Natural killer cell (primary cell): ENCODE data around the gene SUMO2. TPM values are rescaled to one million over a fixed set of nuclear protein-coding genes. Genes with fewer than 3 reads are reported as not detected.

Experiments
- ATAC-seq, 3 donors: fragments of 150-1000 bp in 2 of 3; fragments of 200-7000 bp in 1 of 3; cut with Tn5 transposase; 1 replicate in 1 of 3; 2 replicates in 2 of 3; pipeline ENCODE4 v1.10.0; 2021; ENCODE audit warnings: mild to moderate bottlenecking in 2 of 3, moderate library complexity in 2 of 3
- DNase-seq, 2 donors: peaks; one replicate each; pipeline versions ENCODE4 v3.0.0 to v3.0.0-alpha.2; 2013 to 2021; ENCODE audit warnings: mixed read lengths in 1 of 2
- H3K27ac ChIP-seq: one replicate; pipeline ENCODE4 v1.5.1; 2013; ENCODE audit warnings: mild to moderate bottlenecking, low read length
- H3K27me3 ChIP-seq: one replicate; pipeline ENCODE4 v1.6.1; 2013; ENCODE audit warnings: low read length; ENCODE audit not compliant: control insufficient read depth, insufficient read depth
- H3K36me3 ChIP-seq: one replicate; pipeline ENCODE4 v1.6.1; 2013; ENCODE audit warnings: low read length; ENCODE audit not compliant: control insufficient read depth, insufficient read depth
- H3K4me1 ChIP-seq: one replicate; pipeline ENCODE4 v1.6.1; 2013; ENCODE audit warnings: low read length; ENCODE audit not compliant: control insufficient read depth, insufficient read depth
- H3K4me3 ChIP-seq: one replicate; pipeline ENCODE4 v1.5.1; 2013; ENCODE audit warnings: low read length
- H3K9me3 ChIP-seq: one replicate; pipeline ENCODE4 v1.6.1; 2013; ENCODE audit warnings: low read length; ENCODE audit not compliant: control insufficient read depth, insufficient read depth
- H3K27ac Mint-ChIP-seq, 2 donors: one replicate each; pipeline ENCODE4 v1.8.0; 2022; ENCODE audit warnings: mild to moderate bottlenecking in 2 of 2, mixed read lengths in 2 of 2, moderate library complexity in 1 of 2
- H3K27me3 Mint-ChIP-seq, 2 donors: one replicate each; pipeline ENCODE4 v1.8.0; 2022; ENCODE audit warnings: low read depth in 2 of 2, mixed read lengths in 2 of 2
- H3K36me3 Mint-ChIP-seq: one replicate; pipeline ENCODE4 v1.8.0; 2022; ENCODE audit warnings: mixed read lengths
- H3K4me1 Mint-ChIP-seq, 2 donors: one replicate each; pipeline ENCODE4 v1.8.0; 2022; ENCODE audit warnings: mixed read lengths in 2 of 2
- H3K4me3 Mint-ChIP-seq: one replicate; pipeline ENCODE4 v1.8.0; 2022; ENCODE audit warnings: mild to moderate bottlenecking, moderate library complexity, mixed read lengths
- H3K9me3 Mint-ChIP-seq, 2 donors: one replicate each; pipeline ENCODE4 v1.8.0; 2022; ENCODE audit warnings: mixed read lengths in 2 of 2
- WGBS: methylation state at CpG from one replicate; pipeline ENCODE4 v1.1.7; 2013; ENCODE audit warnings: missing lambda C conversion rate; ENCODE audit not compliant: insufficient coverage; 5-methylcytosine and 5-hydroxymethylcytosine counted together
- intact Hi-C: fragments of 100-400 bp; cut with micrococcal nuclease; formaldehyde crosslinking; loops from one replicate; pipeline ENCODE4 v1.14.2; 2022
- total RNA-seq, 4 donors: library from RNA; stranded (reverse); fragments of 120-200 nt in 1 of 4; gene quantifications; one replicate each; pipeline versions ENCODE4 v1.2.3 to v1.2.4, GENCODE V29; 2013 to 2022
- TF ChIP-seq, protein P1 (sequence below): fragments of 200-600 bp; IDR thresholded peaks from one replicate; pipeline ENCODE4 v1.8.0; 2022; ENCODE audit warnings: antibody characterized with exemption

Gene SUMO2
- total RNA-seq, 3 donors from 2014 or later (not counting 1 experiment from before 2014, with no cell fraction given): 240 to 294 (median 250) TPM

DNA sequence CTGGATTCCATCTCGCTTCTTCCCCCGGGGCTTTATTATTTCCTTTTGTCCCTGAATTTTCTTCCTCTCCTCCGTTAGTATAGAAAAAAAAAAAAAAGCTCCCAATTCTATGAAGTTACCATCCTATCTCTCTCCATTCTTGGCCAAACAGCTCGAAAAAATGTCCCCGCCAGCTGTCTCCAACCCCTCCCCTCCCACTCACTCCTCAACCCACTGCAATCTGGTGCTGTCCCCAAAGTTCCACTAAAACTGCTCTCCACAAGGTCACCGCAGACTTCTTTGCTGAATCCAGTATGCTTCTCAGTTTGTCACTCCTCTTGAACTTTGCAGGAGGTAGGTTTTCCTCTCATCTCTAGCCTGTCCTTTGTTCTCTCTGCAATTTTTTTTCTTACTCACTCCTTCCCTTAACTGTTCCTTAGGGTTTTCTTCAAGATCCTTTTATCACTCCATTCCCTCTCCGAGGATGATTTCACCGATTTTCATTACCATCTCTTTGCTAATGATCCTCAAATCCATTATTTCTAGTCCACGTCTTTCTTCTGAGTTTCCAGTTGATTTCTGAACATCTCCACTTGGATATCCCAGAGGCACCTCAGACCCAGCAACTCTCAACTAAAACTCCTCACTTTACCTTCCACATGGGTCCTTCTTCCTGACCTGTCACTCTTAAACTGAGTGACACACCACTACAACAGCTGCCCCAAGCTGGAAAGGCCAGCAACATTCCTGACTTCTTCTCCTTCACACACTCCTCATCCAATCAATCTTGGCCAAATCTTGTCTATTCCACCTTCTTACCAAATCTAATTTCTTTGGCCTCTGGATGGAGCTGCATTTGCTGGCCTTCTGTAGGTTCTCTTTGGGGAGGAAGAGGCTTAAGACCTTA, 1.5 kb upstream of the SUMO2 start:
- 96% methylated on average over 9 of the region's 9 CpGs for WGBS
- H3K4me3 ChIP-seq: no peak overlapping the region
- peaks cover 17% of the 10 kb centered on the region for H3K4me1 ChIP-seq
- TF ChIP-seq, protein P1, sequence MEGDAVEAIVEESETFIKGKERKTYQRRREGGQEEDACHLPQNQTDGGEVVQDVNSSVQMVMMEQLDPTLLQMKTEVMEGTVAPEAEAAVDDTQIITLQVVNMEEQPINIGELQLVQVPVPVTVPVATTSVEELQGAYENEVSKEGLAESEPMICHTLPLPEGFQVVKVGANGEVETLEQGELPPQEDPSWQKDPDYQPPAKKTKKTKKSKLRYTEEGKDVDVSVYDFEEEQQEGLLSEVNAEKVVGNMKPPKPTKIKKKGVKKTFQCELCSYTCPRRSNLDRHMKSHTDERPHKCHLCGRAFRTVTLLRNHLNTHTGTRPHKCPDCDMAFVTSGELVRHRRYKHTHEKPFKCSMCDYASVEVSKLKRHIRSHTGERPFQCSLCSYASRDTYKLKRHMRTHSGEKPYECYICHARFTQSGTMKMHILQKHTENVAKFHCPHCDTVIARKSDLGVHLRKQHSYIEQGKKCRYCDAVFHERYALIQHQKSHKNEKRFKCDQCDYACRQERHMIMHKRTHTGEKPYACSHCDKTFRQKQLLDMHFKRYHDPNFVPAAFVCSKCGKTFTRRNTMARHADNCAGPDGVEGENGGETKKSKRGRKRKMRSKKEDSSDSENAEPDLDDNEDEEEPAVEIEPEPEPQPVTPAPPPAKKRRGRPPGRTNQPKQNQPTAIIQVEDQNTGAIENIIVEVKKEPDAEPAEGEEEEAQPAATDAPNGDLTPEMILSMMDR: no peak
- no peaks in the 10 kb centered on the region for H3K9me3 ChIP-seq
- Mint-ChIP-seq H3K27me3 (no peaks in the 10 kb centered on the region), H3K36me3 (no peaks in the 10 kb centered on the region), H3K9me3 (no peaks in the 10 kb centered on the region), H3K27ac (peak overlapping the region; percentile 84 to 97), H3K4me1 (peaks cover 27 to 31% of the 10 kb centered on the region in 2 donors), H3K4me3 (peak overlapping the region; percentile 63)
- peak overlapping the region; percentile 97 for H3K27ac ChIP-seq
- intact Hi-C loops: loop anchor here (1.0 to 5.0 kb wide), 3 partner anchors 17 to 77 kb away; partner anchors contain the start of genes ARMC7, GGA3 and MRPS7
- no peak for DNase-seq
- no peaks in the 10 kb centered on the region for H3K27me3 ChIP-seq
- peaks cover 2% of the 10 kb centered on the region for H3K36me3 ChIP-seq
- ATAC-seq: no peak

DNA sequence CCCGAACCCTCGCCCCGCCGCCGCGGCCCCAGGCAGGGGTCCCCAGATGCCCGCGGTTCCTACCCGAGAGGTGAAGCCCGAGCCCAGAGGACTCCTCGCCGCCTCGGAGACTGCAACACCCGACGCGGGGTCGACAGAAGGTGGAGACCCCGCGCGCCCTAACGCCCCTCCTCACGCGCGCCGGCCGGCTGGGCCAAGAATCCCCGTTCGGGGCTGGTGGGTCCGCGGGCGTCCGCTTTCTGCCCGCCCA, 515 bp downstream of the SUMO2 start:
- Mint-ChIP-seq H3K4me1 (peaks cover 27 to 31% of the 10 kb centered on the region in 2 donors), H3K27ac (peak overlapping the region; percentile 84 to 97), H3K9me3 (no peaks in the 10 kb centered on the region), H3K4me3 (peak overlapping the region; percentile 95), H3K36me3 (no peaks in the 10 kb centered on the region), H3K27me3 (no peaks in the 10 kb centered on the region)
- Histone ChIP-seq H3K9me3 (no peaks in the 10 kb centered on the region), H3K27me3 (no peaks in the 10 kb centered on the region), H3K36me3 (peaks cover 12% of the 10 kb centered on the region), H3K4me3 (peak overlapping the region; percentile 83), H3K4me1 (peaks cover 17% of the 10 kb centered on the region), H3K27ac (peak overlapping the region; percentile 97)
- intact Hi-C loops: loop anchor here (2.0 to 5.0 kb wide), 2 partner anchors 19 to 75 kb away; partner anchors contain the start of gene ARMC7
- whole genome bisulfite sequencing: under 1% methylated on average over 33 of the region's 33 CpGs
- TF ChIP-seq, protein P1: peak; percentile 17
- ATAC-seq: no peak
- DNase-seq: no peak

- H3K9me3 Mint-ChIP-seq: no peaks in the 10 kb centered on the region
- TF ChIP-seq, protein P1: no peak
- peaks cover 17% of the 10 kb centered on the region for H3K4me1 ChIP-seq
- no peaks in the 10 kb centered on the region for H3K27me3 Mint-ChIP-seq
- H3K4me1 Mint-ChIP-seq: peaks cover 29 to 31% of the 10 kb centered on the region in 2 donors
- under 1% methylated on average over 34 of the region's 34 CpGs for WGBS
- intact Hi-C loops: loop anchor here (2.0 to 5.0 kb wide), 2 partner anchors 19 to 74 kb away; partner anchors contain the start of gene ARMC7
- no peaks in the 10 kb centered on the region for H3K36me3 Mint-ChIP-seq
- H3K27ac ChIP-seq: peak overlapping the region; percentile 97
- peak overlapping the region; percentile 83 for H3K4me3 ChIP-seq
- peaks cover 13% of the 10 kb centered on the region for H3K36me3 ChIP-seq
- H3K9me3 ChIP-seq: no peaks in the 10 kb centered on the region
- peak overlapping the region; percentile 84 to 97 for H3K27ac Mint-ChIP-seq
- no peaks in the 10 kb centered on the region for H3K27me3 ChIP-seq
- peak in 2 of 3 donors; percentile 0 to 6 for ATAC-seq
- peak overlapping the region; percentile 95 for H3K4me3 Mint-ChIP-seq
- peak; percentile 49 to 72 for DNase-seq
These were observed 996 bp downstream of the SUMO2 start for GRCh38 chr17:75181608-75182318.
